ENCODE data around the gene TSPAN32. TPM values are rescaled to one million over a fixed set of nuclear protein-coding genes. Genes with fewer than 3 reads are reported as not detected.

Gene TSPAN32
- total RNA-seq, 1 donor from 2014 or later = 12.5 TPM

- Histone ChIP-seq H3K9me3 (no peaks in the 10 kb centered on the region), H3K36me3 (no peaks in the 10 kb centered on the region), H3K27me3 (ENCODE audit: low read depth) (no peaks in the 10 kb centered on the region), H3K4me1 (no peaks in the 10 kb centered on the region), H3K4me3 (no peak overlapping the region), H3K27ac (no peak overlapping the region)
- TF ChIP-seq, protein P1, sequence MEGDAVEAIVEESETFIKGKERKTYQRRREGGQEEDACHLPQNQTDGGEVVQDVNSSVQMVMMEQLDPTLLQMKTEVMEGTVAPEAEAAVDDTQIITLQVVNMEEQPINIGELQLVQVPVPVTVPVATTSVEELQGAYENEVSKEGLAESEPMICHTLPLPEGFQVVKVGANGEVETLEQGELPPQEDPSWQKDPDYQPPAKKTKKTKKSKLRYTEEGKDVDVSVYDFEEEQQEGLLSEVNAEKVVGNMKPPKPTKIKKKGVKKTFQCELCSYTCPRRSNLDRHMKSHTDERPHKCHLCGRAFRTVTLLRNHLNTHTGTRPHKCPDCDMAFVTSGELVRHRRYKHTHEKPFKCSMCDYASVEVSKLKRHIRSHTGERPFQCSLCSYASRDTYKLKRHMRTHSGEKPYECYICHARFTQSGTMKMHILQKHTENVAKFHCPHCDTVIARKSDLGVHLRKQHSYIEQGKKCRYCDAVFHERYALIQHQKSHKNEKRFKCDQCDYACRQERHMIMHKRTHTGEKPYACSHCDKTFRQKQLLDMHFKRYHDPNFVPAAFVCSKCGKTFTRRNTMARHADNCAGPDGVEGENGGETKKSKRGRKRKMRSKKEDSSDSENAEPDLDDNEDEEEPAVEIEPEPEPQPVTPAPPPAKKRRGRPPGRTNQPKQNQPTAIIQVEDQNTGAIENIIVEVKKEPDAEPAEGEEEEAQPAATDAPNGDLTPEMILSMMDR (IDR thresholded peaks at IDR 0.05) = peak; percentile 16
- ATAC-seq = peak; percentile 47 to 55
- intact Hi-C loops (cut with DNase I) = no loop called here
- DNase-seq = peak; percentile 54
Observed at GRCh38 chr11:2293984-2294925, 7.6 kb upstream of the TSPAN32 start.

GRCh38 chr11:2294926-2295290 lies 6.9 kb upstream of the TSPAN32 start:
- no peak for ATAC-seq
- intact Hi-C loops (cut with DNase I) = no loop called here
- no peak for DNase-seq

DNA sequence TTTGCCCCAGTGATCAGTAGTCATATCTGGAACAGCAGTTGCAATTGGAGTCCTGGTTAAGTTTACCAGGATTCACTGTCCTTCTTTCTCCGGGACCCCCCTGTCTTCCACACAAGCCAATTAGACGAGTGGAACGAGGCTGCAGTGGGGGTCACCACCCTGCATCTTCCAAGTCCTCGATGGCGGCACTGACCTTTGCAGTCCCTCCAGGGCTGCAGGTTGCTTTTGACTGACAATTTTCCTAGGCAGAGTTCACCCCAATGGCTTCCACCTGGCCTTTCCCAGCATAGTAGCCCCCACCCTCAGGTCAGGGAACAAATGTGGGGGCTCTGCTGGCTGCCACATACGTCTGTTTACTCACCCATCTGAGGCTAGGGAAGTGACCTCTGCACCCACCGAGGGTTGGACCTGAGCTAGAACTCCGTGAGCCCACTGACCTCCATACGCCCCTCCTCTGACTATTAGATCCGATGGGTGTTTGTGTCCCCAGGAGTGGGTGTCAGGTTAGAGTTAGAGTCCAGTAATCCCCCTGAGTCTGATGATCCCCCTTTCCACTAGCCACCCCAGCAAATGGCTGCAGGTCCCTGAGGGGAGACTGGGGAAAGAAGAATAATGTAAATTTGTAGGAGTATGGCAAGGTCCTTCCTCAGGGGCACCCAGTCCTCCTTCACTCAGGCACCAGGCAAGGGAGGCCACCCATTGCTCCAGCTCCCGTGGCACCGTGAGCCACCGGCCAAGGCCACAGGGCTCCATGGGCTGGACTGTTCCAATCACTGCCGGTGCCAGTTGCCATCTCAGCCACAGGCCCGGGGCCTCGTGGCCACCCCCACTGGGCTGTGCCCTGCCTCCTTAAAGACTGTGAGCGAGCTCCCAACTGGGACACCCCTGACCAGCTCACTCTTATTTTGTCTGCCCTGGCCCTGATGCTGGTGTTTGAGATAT lies 5.6 kb upstream of the TSPAN32 start:
- TF ChIP-seq, protein P1 (IDR thresholded peaks at IDR 0.05) = no peak
- intact Hi-C loops (cut with DNase I) = no loop called here
- H3K4me1 ChIP-seq = peaks cover 5% of the 10 kb centered on the region
- H3K36me3 ChIP-seq = no peaks in the 10 kb centered on the region
- no peak overlapping the region for H3K4me3 ChIP-seq
- no peaks in the 10 kb centered on the region for H3K27me3 ChIP-seq (ENCODE audit: low read depth)
- DNase-seq (no peak), ATAC-seq (no peak)
- no peak overlapping the region for H3K27ac ChIP-seq
- no peaks in the 10 kb centered on the region for H3K9me3 ChIP-seq

More at GRCh38 chr11:2294926-2295290, 6.9 kb upstream of the TSPAN32 start:
- H3K4me3 ChIP-seq = no peak overlapping the region
- no peaks in the 10 kb centered on the region for H3K9me3 ChIP-seq
- TF ChIP-seq, protein P1 (IDR thresholded peaks at IDR 0.05) = no peak
- H3K4me1 ChIP-seq = no peaks in the 10 kb centered on the region
- H3K36me3 ChIP-seq = no peaks in the 10 kb centered on the region
- no peak overlapping the region for H3K27ac ChIP-seq
- H3K27me3 ChIP-seq (ENCODE audit: low read depth) = no peaks in the 10 kb centered on the region

DNA sequence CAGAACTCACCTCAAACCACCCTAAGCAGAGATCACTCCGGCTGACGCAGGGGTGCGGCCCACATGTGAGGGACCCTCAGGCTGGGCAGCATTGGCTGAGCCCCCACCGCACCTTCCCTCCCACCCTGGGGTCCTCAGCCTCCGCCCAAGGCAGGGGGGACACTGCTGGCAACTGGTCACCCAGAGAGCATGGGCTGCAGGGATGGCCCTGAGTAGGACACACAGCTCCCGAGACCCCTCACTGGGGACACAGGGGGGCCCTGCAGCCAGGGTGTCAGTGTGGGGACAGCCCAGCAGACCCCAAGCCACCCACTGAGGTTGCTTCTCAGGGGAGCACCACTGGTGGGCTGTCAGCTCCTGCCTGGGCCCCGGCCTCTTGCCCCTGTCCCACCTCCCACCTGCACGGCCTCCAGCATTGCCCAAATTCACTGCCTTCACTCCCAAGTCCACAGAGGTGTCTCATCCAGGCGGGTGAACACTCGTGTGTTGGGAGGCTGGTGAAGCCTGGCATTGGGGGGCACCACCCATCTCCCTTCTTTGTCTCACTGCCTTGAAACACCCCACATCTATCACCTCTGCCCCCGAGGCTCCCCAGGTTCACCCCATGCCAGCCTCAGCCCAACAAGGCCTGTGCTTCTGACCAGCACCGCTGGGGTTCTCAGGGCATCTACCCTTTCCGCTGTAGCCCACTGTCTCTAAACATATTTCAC lies 4.7 kb upstream of the TSPAN32 start:
- intact Hi-C loops (cut with DNase I) = no loop called here
- Histone ChIP-seq H3K4me3 (no peak overlapping the region), H3K36me3 (no peaks in the 10 kb centered on the region), H3K27me3 (ENCODE audit: low read depth) (no peaks in the 10 kb centered on the region), H3K4me1 (peaks cover 5% of the 10 kb centered on the region), H3K27ac (no peak overlapping the region), H3K9me3 (no peaks in the 10 kb centered on the region)
- DNase-seq = no peak
- ATAC-seq = no peak
- TF ChIP-seq, protein P1 (IDR thresholded peaks at IDR 0.05) = no peak

DNA sequence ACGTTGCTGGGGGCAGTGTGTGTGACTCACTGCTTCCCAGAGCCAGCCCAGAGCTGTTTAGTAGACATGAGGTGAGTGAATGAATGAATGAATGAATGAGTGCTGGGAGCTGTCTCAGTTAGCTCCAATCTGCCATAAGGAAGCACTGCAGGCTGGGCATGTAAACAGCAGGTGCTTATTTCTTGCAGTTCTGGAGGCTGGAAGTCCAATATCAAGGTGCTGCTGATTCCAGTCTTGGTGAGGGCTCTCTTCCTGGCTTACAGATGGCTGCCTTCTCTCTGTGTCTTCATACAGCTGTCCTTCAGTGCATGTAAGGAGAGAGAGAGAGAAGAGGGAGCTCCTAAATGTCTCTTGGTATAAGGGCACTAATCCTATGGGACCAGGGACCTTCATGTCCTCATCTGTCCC lies 4.2 kb upstream of the TSPAN32 start:
- peaks cover 9% of the 10 kb centered on the region for H3K4me1 ChIP-seq
- TF ChIP-seq, protein P1 (IDR thresholded peaks at IDR 0.05) = no peak
- no peaks in the 10 kb centered on the region for H3K9me3 ChIP-seq
- no peaks in the 10 kb centered on the region for H3K27me3 ChIP-seq (ENCODE audit: low read depth)
- no peak overlapping the region for H3K27ac ChIP-seq
- DNase-seq = no peak
- intact Hi-C loops (cut with DNase I) = no loop called here
- no peaks in the 10 kb centered on the region for H3K36me3 ChIP-seq
- no peak for ATAC-seq
- H3K4me3 ChIP-seq = no peak overlapping the region
